Measurements from ENCODE around the gene PDGFRB. TPM values are rescaled to one million over a fixed set of nuclear protein-coding genes. Genes with fewer than 3 reads are reported as not detected.

PDGFRB gene
- total RNA-seq, 1 donor from 2014 or later = 173 TPM

DNA sequence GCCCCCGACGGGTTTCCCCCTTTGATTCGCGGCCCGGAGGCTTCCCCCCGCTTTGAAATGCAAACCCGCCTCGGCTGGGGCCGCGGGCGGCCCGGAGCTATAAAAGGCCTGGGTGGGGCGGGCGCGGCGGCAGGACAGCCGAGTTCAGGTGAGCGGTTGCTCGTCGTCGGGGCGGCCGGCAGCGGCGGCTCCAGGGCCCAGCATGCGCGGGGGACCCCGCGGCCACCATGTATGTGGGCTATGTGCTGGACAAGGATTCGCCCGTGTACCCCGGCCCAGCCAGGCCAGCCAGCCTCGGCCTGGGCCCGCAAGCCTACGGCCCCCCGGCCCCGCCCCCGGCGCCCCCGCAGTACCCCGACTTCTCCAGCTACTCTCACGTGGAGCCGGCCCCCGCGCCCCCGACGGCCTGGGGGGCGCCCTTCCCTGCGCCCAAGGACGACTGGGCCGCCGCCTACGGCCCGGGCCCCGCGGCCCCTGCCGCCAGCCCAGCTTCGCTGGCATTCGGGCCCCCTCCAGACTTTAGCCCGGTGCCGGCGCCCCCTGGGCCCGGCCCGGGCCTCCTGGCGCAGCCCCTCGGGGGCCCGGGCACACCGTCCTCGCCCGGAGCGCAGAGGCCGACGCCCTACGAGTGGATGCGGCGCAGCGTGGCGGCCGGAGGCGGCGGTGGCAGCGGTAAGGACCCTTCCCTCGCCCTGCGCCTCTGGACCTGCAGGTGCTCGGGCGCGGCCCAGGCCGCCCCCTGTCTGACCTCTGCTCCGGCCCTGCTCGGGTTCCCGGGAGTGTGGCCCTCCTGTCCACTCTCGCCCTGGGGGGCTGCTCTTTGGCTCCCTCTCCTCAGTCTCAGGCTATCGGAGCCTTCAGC is 11.2 kb upstream of the PDGFRB start, which contains the start of gene CDX1:
TSS of gene CDX1 (plus strand) at position 129 of the 862 bp plus-strand sequence. CDS start at position 228, 99 bp downstream.
- H3K36me3 ChIP-seq = no peaks in the 10 kb centered on the region
- H3K4me1 ChIP-seq = peaks cover 33% of the 10 kb centered on the region
- DNase-seq (ENCODE audit: extremely low spot score in 2 of 2) = no peak
- no peaks in the 10 kb centered on the region for H3K9me3 ChIP-seq
- no peaks in the 10 kb centered on the region for H3K27me3 ChIP-seq
- no peak for TF ChIP-seq POLR2AphosphoS5 (IDR thresholded peaks at IDR 0.05; ENCODE audit: insufficient read depth in 1 of 2, low read depth in 1 of 2)
- TF ChIP-seq POLR2A (IDR thresholded peaks at IDR 0.05) = no peak
- TF ChIP-seq, protein P1, sequence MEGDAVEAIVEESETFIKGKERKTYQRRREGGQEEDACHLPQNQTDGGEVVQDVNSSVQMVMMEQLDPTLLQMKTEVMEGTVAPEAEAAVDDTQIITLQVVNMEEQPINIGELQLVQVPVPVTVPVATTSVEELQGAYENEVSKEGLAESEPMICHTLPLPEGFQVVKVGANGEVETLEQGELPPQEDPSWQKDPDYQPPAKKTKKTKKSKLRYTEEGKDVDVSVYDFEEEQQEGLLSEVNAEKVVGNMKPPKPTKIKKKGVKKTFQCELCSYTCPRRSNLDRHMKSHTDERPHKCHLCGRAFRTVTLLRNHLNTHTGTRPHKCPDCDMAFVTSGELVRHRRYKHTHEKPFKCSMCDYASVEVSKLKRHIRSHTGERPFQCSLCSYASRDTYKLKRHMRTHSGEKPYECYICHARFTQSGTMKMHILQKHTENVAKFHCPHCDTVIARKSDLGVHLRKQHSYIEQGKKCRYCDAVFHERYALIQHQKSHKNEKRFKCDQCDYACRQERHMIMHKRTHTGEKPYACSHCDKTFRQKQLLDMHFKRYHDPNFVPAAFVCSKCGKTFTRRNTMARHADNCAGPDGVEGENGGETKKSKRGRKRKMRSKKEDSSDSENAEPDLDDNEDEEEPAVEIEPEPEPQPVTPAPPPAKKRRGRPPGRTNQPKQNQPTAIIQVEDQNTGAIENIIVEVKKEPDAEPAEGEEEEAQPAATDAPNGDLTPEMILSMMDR (IDR thresholded peaks at IDR 0.05) = no peak
- intact Hi-C loops (cut with DNase I) = no loop called here
- H3K27ac ChIP-seq = peak within 1 kb of the TSS; percentile 83
- H3K4me3 ChIP-seq = no peak within 1 kb of the TSS

DNA sequence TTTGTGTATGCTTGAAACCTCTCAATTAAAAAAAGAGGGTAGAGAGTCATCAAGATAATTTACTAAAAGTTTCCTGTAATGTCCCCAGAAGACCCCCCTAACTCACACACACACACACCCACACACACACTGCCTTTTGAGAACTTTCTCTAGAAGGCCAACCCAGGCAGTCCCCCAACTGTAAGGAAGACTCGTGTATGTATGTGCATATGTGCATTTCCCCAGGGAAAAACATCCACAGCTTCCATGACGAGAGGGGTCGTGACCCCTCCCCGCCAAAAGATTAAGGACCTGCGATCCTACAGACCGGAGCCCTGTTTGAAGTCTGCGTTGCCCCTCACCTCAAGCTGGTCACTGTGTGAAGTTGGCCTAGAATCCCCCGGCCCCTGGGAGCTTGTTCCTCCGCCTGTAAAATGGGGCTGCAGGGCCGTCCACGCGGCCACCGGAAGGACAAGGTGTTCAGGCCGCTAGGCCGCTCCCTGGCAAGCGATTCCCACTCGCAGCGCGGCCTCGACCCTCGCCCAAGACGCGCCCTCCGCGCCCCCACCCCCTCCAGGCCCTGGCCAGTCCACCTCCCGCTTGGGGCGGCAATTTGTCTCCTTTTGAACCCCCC is 10.5 kb upstream of the PDGFRB start:
- Histone ChIP-seq H3K4me1 (peaks cover 40% of the 10 kb centered on the region), H3K9me3 (no peaks in the 10 kb centered on the region), H3K4me3 (no peak overlapping the region), H3K27me3 (no peaks in the 10 kb centered on the region), H3K36me3 (no peaks in the 10 kb centered on the region), H3K27ac (peak overlapping the region; percentile 83)
- TF ChIP-seq POLR2AphosphoS5 (IDR thresholded peaks at IDR 0.05; ENCODE audit: insufficient read depth in 1 of 2, low read depth in 1 of 2) (no peak), POLR2A (IDR thresholded peaks at IDR 0.05) (no peak)
- TF ChIP-seq, protein P1 (IDR thresholded peaks at IDR 0.05) = no peak
- DNase-seq (ENCODE audit: extremely low spot score in 2 of 2) = no peak
- intact Hi-C loops (cut with DNase I) = no loop called here

- H3K27ac ChIP-seq = peak overlapping the region; percentile 83
- H3K36me3 ChIP-seq = no peaks in the 10 kb centered on the region
- H3K4me3 ChIP-seq = no peak overlapping the region
- peaks cover 57% of the 10 kb centered on the region for H3K4me1 ChIP-seq
- peak; percentile 66 to 74 for TF ChIP-seq POLR2AphosphoS5 (IDR thresholded peaks at IDR 0.05; ENCODE audit: insufficient read depth in 1 of 2, low read depth in 1 of 2)
- TF ChIP-seq, protein P1 (IDR thresholded peaks at IDR 0.05) = no peak
- TF ChIP-seq POLR2A (IDR thresholded peaks at IDR 0.05) = no peak
- intact Hi-C loops (cut with DNase I) = loop anchor here (5.0 kb wide), 1 partner anchor 53 kb away; no protein-coding TSS in a partner anchor
- H3K27me3 ChIP-seq = no peaks in the 10 kb centered on the region
- H3K9me3 ChIP-seq = no peaks in the 10 kb centered on the region
- no peak for DNase-seq (ENCODE audit: extremely low spot score in 2 of 2)
These were observed 8.8 kb upstream of the PDGFRB start for GRCh38 chr5:150164211-150164980.

- DNase-seq (ENCODE audit: extremely low spot score in 2 of 2) = no peak
- no peak overlapping the region for H3K4me3 ChIP-seq
- peaks cover 65% of the 10 kb centered on the region for H3K4me1 ChIP-seq
- peak overlapping the region; percentile 83 for H3K27ac ChIP-seq
- no peaks in the 10 kb centered on the region for H3K27me3 ChIP-seq
- H3K9me3 ChIP-seq = no peaks in the 10 kb centered on the region
- H3K36me3 ChIP-seq = no peaks in the 10 kb centered on the region
- TF ChIP-seq POLR2AphosphoS5 (IDR thresholded peaks at IDR 0.05; ENCODE audit: insufficient read depth in 1 of 2, low read depth in 1 of 2) = peak in 1 of 2 donors; percentile 19
- TF ChIP-seq, protein P1 (IDR thresholded peaks at IDR 0.05) = no peak
- intact Hi-C loops (cut with DNase I) = loop anchor here (5.0 kb wide), 1 partner anchor 54 kb away; no protein-coding TSS in a partner anchor
These were observed 8.0 kb upstream of the PDGFRB start for GRCh38 chr5:150163547-150164059.

Measured in vagina (tissue), 2 donors.